NCI-H2029 treated with DMSO at 0.1 percent for 48 hours (cell line): ENCODE measurements around the gene FCMR.

Source experiments
- DNase-seq: peaks from one replicate; lab custom pipeline; 2025; lab: John Stamatoyannopoulos, UW

The FCMR gene

DNA sequence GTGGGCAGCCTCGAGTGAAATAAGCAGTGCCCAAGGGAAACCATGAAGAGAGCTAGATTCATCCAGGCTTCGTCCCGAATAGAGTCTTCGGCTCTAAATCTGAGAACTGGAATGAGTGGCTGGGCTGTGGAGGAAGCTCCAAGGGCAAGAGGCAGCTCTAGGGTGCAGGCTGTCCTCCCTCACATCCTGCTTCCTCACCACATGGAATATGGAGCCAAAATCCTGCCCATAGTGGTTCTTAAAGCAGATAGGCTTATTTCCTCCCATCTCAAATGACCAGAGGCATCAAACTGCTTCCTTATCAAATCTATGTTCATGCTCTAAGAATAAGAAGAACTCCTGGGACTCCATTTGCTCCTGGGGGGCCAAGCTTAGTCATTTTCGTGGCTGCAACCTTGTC lies 22.0 kb downstream of the FCMR start:
- DNase-seq: no peak

DNA sequence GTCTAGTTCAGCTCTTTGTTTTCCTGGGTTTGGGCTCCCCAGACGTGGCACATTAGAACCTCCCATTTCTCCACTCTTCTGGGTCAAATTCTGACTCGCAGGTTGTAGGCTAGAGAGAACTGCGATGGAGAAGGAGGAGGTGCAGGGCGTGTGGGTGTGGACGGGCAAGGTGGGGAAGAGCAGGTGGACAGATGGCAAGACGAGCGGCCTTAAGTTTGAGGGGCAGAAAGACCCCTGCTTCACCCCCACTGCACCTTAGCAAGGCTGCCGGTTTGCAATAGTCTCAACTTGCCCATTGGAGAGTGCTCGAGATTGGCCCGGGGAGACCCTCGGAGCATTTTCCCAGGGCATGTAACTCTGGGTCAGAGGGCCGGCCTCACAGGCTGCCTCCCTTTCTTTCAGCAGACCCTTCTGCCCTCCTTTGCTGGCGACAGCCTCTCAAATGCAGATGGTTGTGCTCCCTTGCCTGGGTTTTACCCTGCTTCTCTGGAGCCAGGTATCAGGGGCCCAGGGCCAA lies 22.8 kb downstream of the FCMR start:
- no peak for DNase-seq

DNA sequence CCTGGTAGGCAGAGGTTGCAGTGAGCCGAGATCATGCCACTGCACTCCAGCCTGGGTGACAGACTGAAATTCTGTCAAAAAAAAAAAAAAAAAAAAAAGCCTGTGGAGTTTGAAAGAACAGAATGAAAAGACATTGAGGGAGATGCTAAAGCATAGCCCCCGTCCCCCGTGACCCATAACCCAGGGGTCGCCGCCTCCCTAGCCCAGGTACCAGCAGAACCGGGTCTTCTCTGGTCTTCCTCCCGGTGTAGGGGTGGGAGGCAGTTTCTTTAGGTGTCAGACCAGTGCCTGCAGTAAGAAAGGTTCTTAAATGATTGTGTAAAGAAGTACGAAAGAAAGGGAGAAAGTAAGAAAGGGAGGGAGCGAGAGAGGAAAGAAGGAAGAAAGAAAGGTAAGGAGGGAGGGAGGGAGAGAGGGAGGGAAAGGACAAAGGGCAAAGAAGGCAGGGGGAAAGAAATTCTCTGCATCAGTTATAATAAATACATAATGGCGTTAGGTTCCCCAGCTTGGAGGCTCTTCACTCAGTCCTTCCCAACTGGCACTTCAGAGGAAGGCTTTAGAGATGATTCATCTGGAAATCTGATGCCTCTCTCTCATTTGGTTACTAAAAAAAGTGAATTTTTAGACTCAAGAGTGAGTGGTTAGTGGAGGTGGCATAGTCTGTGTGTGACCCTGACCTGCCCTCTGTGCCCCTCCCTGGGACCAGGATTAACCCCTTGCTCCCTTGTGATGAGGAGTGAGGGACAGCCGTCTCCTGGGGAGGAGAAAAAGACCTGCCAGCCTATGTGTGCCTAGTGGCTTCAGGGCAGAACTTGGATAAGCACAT lies 23.4 kb downstream of the FCMR start:
- DNase-seq: no peak

DNA sequence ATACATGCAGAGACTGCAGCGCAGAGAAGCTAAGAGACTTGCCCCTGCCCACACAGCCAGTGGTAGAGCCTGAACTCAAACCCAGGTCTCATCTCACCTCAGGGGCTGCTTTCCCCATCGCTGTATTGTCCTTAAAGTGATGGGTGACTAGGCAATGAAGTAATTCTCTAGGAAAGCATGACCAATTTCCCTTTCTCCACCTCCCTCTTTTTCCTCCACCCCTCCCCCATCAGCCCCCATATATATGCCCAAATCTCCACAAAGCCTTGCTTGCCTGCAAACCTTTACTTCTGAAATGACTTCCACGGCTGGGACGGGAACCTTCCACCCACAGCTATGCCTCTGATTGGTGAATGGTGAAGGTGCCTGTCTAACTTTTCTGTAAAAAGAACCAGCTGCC lies 24.6 kb downstream of the FCMR start, which contains the start of gene IL24:
TSS of gene IL24 (plus strand) at position 269 of the 400 bp plus-strand sequence. CDS start 390 bp downstream, outside the sequence.
- no peak for DNase-seq

DNA sequence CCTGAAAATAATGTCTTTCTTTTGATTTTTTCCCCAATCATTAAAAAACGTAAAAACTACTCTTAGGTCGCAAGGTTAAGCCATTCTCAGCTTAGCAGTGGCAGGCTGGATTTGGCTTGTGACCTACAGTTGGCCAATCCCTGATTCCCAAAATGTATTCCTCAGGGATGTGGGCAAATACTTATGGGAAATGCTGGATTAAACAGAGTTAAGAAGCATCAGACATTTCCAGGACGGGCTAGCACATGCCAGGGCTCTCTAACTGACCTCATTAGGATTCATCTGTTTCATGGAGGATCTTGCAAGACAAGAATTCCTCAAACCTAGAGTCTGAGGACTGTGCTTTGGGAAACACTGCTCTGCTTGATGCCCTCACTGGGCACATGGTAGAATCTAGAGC lies 25.5 kb downstream of the FCMR start:
- DNase-seq: no peak

DNA sequence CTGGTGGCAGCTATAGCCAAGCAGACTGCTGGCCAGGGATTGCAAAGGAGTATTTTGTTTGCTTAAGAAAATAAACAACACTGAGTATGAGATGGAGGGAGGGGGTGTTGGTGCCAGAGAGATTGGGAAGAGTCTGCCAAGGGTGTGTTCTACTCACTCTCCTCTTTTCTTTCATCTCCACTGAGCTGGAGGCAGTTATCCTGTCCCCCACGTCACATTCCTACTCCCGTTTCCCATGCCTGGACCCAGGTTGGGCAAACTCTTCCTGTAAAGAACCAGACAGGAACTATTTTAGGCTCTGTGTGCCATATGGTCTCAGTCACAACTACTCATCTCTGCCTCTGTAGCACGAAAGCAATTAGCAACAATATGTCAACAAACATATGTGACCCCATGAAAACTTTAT lies 25.9 kb downstream of the FCMR start:
- peak; percentile 87 for DNase-seq

DNA sequence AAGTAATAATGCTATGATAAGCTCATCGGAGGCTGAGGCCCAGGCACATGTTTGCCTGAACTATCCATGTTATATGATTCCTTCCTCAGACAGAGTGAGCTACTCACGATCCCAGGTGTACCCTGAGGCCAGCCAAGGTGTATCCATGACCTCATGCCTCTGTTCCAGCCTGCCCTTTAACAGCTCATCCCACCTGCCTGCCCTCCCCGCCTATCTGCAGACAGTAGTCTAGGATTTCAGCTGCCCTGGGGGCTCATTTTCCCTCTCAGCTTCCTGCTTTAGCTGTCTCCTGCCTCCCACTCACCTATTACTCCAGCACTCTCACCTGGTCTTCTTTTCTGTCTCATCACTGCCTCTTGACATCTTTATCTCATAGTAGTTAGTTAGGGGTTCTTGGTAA lies 26.4 kb downstream of the FCMR start:
- DNase-seq: peak; percentile 87

DNA sequence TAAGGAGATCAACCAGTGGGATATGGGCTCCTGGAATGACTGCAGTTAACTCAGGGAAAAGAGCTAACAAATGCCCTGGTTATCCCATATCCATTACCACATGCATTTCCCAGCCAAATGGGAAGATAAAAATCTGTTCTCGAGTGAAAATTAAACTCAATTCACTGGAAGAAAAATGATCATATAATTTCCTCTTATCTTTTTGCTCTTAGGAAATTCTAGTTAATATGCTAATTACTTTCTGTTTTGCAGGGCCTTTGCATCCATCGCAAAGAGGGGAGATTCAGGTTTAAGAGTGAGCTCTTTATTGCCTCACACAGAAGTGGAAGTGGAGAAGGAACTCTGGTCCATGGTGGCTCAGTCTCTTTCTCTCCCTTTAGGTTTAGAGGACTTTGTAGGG lies 28.4 kb downstream of the FCMR start:
- DNase-seq: no peak

DNA sequence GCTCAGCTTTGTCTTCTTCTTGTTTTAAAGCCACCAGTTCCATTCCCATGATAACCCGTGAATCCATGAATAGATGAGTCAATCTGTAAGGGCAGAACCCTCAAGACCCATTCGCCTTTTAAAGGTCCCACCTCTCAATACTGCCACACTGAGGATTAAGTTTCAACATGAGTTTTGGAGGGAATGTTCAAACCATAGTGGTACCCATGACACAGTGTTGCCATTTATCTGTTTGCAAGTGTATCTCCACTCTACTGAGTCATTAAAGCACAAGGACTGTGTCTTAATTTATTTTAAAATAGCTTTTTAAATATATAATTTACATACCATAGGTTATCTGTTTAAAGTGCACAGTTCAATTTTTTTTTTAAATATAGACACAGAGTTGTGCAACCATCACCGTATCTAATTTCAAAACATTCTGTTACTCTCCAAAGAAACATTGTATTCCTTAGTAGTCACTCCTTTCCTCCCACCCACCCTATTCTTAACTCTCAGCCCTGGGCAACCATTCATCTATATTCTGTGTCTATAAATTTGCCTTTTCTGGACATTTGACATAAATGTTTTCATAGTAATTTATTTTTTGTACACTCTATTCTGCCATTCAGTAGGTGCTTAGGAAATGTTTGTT lies 29.3 kb downstream of the FCMR start:
- DNase-seq: no peak

DNA sequence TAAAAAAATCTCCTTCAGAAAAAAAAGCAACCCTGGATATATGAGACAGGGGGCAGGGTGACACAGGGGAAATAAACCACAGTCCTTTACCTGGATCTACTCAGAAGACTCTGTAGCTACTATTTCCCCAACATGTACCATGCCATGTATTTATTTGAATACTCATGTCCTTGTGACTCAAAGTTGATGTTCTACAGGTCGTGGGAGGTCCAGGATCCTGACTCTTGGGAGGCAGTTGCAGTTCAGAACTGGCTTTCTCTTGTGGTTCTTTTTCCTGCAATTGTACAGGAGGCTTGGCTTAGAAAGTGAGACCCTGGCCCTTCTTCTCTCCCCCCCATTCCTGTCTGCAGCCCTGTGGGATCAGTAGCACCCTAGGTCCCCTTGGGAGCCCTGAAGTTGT lies 30.3 kb downstream of the FCMR start:
- no peak for DNase-seq

DNA sequence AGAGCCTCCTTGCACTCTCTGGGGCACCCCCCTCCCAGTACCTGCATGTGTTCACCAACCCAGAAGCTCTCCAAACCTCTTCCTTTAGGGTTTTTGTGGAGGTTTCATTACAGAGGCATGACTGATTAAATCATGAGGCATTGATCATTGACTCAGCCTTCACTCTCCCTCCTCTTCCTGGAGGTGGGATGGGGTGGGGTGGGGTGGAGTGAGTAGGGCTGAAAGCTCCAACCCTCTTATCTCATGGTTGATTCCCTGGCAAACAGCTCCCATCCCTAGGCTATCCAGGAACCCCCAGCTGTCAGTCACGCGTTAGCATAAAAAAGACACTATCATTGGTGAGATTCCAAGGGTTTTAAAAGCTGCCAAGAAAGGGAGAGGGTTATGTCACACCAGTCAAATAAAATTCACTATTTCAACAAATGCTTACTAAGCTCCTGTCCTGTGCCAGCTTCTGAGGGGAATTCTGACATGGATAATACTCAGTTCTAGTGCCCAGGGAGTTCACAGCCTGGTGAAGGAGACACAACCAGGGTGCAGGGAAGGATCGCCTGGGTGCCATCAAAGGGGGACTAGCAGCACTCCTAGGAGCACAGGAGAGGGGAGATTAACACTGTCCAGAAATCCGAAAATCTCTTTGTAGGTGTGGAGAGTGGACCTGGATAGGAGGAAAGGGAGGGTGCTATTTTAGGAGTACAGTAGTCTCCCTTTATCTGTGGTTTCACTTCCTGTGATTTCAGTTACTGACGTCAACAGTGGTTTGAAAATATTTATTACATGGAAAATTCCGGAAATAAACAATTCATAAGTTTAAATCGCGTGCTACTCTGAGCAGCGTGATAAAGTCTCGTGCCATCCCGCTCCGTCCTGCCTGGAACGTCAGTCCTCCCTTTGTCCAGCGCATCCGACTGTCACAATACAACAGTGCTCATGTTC lies 31.3 kb downstream of the FCMR start:
- peak; percentile 25 for DNase-seq

DNA sequence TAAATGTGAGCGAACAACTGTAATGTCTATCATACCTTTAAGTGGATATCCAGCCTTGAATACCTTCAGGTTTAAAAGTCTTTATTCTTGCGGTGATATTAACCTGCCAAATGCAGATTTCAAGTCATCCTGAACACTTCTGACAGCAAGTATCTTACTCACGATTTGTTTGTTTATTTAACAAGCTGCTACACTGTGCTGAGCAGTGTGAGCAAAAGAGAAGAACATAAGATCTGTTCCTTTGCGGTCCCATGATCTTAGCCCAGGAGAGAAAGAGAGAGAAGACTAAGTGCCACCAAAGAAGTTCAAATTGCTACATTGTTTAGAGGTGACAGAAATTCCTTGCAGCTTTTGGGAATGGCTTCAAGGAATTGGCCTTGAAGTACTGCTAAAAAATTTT lies 34.0 kb downstream of the FCMR start:
- DNase-seq: no peak

DNA sequence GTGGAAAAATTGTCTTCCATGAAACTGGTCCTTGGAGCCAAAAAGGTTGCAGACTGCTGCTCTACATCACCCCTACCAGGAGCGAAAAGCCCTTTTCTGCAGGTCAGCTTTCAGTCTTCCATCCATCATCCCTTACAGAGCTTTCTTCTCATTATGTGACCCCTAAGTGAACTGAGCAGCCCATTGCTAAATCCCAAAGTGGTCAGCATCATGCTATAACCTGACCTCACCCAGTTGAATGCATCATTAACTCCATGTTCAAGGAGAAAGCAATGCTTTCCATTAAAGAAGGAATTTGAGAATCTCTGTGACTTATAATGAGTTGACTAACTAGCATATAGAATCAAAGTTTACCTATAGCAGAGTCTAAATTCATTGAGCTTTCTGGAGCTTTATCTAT lies 34.9 kb downstream of the FCMR start:
- DNase-seq: no peak

DNA sequence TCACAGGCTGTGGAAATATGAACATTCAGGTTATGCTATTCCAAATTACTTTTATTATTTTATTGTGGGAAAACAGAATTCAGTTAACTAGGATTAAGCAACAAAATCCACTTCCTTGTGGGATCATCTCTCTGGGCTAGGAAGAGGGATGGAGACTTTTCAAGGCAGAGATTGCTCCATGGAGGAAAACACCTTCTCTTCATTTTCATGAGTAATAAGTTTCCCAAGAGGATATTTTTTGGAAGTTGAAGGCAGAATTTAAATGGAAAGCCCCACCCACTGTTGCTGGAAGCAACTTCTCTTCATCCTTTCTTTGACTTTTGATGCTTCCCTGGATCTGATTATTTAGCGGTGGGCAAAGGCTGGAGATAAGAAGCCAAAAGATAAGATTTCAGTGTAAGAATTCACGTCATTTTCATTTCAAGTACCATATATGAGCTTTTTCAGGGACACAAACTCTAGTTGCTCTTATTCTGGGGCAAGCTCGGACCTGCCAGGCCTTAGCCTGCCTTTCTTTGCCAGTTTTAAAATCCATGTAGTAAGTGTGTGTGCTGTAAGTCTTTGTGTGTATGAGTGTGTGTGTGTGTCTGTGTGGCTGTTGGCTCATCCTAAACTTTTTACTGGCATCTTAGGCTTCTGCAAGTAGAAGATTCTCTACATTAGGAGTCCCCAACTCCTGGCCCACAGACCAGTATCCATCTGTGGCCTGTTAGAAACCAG lies 36.2 kb downstream of the FCMR start:
- no peak for DNase-seq

DNA sequence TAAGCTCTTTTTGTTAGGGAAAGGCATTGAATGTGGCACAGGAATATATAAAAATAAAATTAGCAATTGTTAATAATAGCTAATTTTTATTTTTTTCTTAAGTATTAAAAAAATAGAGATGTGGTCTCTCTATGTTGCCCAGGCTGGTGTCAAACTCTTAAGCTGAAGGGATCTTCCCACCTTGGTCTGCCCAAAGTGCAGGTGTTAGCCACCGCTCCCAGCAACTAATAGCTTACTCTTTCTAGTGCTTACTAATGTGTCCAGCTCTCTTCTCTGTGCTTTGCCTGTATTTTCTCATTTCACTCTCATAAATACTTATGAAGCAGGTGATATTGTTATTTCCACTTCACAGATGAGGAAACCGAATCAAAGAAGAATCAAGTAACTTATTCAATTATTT lies 37.9 kb downstream of the FCMR start:
- DNase-seq: no peak

DNA sequence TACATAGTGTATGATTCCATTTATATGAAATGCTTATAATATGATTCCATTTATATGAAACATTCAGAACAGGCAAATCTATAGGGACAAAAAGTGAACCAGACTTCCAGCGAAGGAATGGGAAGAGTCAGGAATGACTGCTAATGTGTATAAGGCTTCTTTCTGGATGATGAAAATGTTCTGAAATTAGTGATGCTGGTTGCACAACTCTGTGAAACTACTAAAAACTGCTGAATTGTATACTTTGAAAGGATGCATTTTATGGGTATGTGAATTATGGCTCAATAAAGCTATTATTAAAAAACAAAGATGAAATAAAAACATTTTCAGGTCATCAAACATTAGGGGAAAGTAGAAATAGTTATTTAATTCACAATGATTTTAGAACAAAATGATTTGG lies 38.6 kb downstream of the FCMR start:
- DNase-seq: no peak

DNA sequence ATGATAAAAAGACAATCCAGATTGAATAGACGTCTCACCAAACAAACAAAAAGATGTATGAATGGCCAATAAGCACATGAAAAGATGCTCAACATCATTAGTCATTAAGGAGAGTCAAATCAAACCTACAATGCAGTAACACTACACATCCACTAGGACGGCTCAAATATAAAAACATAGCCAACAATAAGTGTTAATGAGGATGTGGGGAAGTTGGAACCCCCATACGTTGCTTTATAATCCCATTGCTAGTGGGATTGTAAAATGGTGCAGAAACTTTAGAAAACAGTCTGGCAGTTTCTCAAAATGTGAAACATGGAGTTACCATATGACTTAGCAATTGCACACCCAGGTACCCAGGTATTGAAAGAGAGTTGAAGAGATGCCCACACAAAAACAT lies 39.2 kb downstream of the FCMR start:
- DNase-seq: no peak

DNA sequence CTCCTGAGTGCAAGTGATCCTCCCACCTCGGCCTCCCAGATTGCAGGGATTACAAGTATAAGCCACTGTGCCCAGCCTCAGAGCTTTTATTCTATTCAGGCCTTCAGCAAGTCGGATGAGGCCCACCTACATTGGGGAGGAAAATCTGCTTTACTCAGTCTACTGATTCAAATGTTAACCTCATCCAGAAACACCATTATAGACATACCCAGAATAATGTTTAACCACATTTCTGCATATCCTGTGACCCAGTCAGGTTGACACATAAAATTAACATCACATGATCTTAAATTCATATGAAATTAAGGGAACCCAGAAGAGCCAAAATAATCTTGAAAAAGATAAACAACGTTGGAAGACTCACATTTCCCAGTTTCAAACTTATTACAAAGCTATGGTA lies 41.4 kb downstream of the FCMR start:
- DNase-seq: no peak

DNA sequence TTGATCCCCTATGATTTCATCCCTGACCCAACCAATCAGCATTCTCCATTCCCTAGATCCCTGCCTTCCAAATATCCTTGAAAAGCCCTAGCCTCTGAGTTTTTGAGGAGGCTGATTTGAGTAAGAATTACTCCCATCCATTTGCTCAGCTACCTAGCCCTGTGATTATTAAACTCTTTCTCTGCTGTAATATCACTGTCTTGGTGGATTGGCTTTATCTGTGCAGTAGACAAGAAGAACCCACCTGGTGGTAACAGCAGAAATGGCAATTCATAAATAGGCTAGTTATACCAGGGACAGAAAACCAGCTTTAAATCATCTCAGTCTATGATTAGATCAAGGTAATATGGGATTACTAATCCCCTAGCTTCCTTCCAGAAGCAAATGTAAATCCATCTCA lies 43.3 kb downstream of the FCMR start:
- DNase-seq: no peak

DNA sequence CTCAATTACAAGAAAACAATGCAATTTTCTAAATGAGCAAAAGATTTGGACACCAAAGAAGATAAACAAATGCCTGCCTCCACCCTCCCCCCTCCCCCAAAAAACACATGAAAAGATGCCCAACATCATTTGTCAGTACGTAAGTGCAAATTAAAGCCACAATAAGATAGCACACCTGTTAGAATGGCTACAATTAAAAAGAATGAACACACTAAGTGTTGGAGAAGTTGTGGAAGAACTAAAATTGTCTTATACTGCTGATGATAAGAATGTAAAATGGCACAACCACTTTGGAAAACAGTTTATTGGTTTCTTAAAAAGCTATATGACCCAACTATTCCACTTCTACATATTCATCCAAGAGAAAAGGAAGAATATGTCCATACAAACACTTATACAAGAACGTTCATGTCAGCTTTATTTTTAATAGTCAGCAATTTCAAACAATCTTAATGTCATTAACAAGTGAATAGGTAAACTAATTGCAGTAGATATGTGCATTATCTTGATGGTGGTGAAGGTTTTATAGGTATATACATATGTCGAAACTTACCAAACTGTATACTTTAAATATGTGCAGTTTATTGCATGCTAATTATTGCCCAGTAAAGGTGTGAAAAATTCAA lies 45.9 kb downstream of the FCMR start:
- DNase-seq: no peak

DNA sequence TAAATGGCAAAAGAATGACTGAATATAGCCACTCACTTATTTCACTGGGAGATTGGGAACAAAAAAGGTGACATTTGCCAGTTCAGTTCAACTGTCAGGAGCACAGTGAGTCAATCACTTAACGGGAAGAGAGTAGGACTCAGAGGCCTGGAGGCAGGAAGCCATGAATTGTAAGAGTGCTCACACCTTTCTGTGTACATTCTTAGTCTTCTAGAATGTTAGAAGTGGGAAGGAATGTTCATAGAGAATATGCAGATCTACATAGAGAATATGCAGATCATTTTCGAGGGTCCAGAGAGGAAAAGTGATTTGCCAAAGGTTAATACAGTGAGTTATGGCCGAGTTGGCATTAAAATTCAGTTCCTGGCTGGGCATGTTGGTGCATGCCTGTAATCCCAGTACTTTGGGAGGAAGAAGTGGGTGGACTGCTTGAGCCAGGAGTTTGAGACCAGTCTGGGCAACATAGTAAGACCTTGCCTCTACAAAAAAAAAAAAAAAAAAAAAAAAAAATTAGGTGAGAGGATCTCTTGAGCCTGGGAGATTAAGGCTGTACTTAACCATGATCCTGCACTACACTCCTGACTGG lies 48.0 kb downstream of the FCMR start:
- DNase-seq: no peak
